ENCODE results near the gene POLA2. TPM values are rescaled to one million over a fixed set of nuclear protein-coding genes. Genes with fewer than 3 reads are reported as not detected.

Gene POLA2
- total RNA-seq, 4 donors from 2014 or later = 6.8 to 25.6 (median 13.1) TPM

DNA sequence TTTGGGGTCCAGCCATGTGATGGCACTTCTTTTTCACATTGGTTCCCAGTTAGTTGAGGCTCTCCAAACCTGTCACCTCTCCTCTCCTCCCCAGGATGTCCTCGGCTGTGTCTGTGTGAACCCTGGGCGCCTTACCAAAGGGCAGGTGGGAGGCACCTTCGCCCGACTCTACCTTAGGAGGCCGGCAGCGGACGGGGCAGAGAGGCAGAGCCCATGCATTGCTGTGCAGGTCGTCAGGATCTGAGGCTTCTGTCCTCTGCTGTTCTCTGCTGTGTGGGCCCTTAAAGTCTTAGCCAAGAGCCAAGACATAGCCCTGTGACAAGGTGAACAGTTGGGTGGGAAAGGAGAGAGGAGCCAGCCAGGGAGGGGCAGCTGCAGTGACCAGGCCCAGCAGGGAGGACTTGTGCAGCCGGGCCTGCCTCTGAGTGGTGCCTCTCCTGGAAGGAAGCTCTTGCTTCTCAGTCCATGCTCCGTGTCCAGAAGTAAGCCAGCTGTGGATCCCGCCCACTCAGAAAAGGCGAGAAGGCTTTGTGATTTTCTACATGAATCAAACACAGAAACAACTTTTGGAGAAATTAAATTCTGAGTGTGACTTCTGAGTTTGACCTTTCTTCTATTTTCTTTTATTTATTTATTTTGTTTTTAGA lies 35.4 kb downstream of the POLA2 start:
- no peaks in the 10 kb centered on the region for H3K9me3 ChIP-seq
- TF ChIP-seq, protein P1, sequence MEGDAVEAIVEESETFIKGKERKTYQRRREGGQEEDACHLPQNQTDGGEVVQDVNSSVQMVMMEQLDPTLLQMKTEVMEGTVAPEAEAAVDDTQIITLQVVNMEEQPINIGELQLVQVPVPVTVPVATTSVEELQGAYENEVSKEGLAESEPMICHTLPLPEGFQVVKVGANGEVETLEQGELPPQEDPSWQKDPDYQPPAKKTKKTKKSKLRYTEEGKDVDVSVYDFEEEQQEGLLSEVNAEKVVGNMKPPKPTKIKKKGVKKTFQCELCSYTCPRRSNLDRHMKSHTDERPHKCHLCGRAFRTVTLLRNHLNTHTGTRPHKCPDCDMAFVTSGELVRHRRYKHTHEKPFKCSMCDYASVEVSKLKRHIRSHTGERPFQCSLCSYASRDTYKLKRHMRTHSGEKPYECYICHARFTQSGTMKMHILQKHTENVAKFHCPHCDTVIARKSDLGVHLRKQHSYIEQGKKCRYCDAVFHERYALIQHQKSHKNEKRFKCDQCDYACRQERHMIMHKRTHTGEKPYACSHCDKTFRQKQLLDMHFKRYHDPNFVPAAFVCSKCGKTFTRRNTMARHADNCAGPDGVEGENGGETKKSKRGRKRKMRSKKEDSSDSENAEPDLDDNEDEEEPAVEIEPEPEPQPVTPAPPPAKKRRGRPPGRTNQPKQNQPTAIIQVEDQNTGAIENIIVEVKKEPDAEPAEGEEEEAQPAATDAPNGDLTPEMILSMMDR (IDR thresholded peaks at IDR 0.05) = no peak
- no peak for TF ChIP-seq POLR2A (IDR thresholded peaks at IDR 0.05)
- H3K27me3 ChIP-seq = no peaks in the 10 kb centered on the region
- H3K4me3 ChIP-seq = no peak overlapping the region
- no peak for DNase-seq
- H3K4me1 ChIP-seq = peaks cover 0 to 40% (median 0%) of the 10 kb centered on the region in 4 donors
- H3K36me3 ChIP-seq = peaks cover 0 to 4% (median 0%) of the 10 kb centered on the region in 3 donors
- peak overlapping the region; percentile 40 to 92 (median 55) for H3K27ac ChIP-seq

DNA sequence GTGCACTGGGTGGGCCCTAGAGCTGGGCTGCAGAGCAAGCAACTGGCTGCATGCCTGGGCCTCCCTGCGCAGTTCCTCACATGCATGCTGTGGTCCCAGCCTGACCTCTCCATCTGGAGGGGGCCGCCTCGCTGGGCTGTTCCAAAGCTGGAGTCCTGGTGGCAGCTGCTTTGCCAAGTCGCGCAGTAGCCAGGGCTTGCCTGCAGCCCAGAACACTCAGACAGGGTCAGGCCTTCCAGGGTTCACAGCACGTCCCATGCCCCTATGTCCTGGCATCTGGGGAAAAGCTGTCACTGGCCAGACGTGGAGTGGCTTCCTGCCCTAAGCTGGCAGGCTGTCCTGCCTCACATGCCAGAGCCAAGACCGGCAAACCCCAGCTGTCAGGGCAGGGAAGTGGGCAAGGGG lies 36.4 kb downstream of the POLA2 start:
- TF ChIP-seq, protein P1 (IDR thresholded peaks at IDR 0.05) = no peak
- no peak for TF ChIP-seq POLR2A (IDR thresholded peaks at IDR 0.05)
- peak in 1 of 3 donors; percentile 69 for DNase-seq
- peak overlapping the region; percentile 44 to 92 (median 70) for H3K27ac ChIP-seq
- peaks cover 0 to 35% (median 0%) of the 10 kb centered on the region in 4 donors for H3K4me1 ChIP-seq
- no peak overlapping the region for H3K4me3 ChIP-seq
- peaks cover 0 to 4% (median 0%) of the 10 kb centered on the region in 3 donors for H3K36me3 ChIP-seq
- no peaks in the 10 kb centered on the region for H3K27me3 ChIP-seq
- H3K9me3 ChIP-seq = no peaks in the 10 kb centered on the region

- no peak for TF ChIP-seq POLR2A (IDR thresholded peaks at IDR 0.05)
- TF ChIP-seq, protein P1 (IDR thresholded peaks at IDR 0.05) = no peak
- peak in 1 of 3 donors; percentile 58 for DNase-seq
- peak overlapping the region; percentile 44 to 92 (median 70) for H3K27ac ChIP-seq
- H3K4me1 ChIP-seq = peaks cover 0 to 33% (median 0%) of the 10 kb centered on the region in 4 donors
- no peaks in the 10 kb centered on the region for H3K27me3 ChIP-seq
- H3K9me3 ChIP-seq = no peaks in the 10 kb centered on the region
- no peak overlapping the region for H3K4me3 ChIP-seq
- peaks cover 0 to 4% (median 0%) of the 10 kb centered on the region in 3 donors for H3K36me3 ChIP-seq
Measured at GRCh38 chr11:65298655-65299179, 37.0 kb downstream of the POLA2 start.

GRCh38 chr11:65300621-65301275 lies 39.0 kb downstream of the POLA2 start:
- TF ChIP-seq, protein P1 (IDR thresholded peaks at IDR 0.05) = no peak
- no peak for TF ChIP-seq POLR2A (IDR thresholded peaks at IDR 0.05)
- Histone ChIP-seq H3K36me3 (peaks cover 0 to 4% (median 0%) of the 10 kb centered on the region in 3 donors), H3K27ac (no peak overlapping the region), H3K4me1 (peaks cover 0 to 44% (median 0%) of the 10 kb centered on the region in 4 donors), H3K4me3 (no peak overlapping the region), H3K27me3 (no peaks in the 10 kb centered on the region), H3K9me3 (no peaks in the 10 kb centered on the region)
- no peak for DNase-seq

GRCh38 chr11:65301491-65302329 lies 39.9 kb downstream of the POLA2 start:
- TF ChIP-seq POLR2A (IDR thresholded peaks at IDR 0.05) = no peak
- TF ChIP-seq, protein P1 (IDR thresholded peaks at IDR 0.05) = no peak
- DNase-seq = no peak
- H3K9me3 ChIP-seq = no peaks in the 10 kb centered on the region
- H3K27me3 ChIP-seq = no peaks in the 10 kb centered on the region
- no peak overlapping the region for H3K4me3 ChIP-seq
- peaks cover 0 to 44% (median 0%) of the 10 kb centered on the region in 4 donors for H3K4me1 ChIP-seq
- peak overlapping the region in 3 of 4 donors; percentile 13 to 45 (median 22) for H3K27ac ChIP-seq
- no peaks in the 10 kb centered on the region for H3K36me3 ChIP-seq

Measured in Peyer's patch (tissue), 4 donors.